ENCODE data around the gene ITGA2B. TPM values are rescaled to one million over a fixed set of nuclear protein-coding genes. Genes with fewer than 3 reads are reported as not detected.
A peak's percentile ranks its signal among the peaks of the same experiment; 100 is the strongest.

The ITGA2B gene
- total and polyA plus RNA-seq, 2 of the 13 experiments (the other 11 are each of a cell fraction or from before 2014, with no cell fraction given) = 0.38 to 1.1 TPM

DNA sequence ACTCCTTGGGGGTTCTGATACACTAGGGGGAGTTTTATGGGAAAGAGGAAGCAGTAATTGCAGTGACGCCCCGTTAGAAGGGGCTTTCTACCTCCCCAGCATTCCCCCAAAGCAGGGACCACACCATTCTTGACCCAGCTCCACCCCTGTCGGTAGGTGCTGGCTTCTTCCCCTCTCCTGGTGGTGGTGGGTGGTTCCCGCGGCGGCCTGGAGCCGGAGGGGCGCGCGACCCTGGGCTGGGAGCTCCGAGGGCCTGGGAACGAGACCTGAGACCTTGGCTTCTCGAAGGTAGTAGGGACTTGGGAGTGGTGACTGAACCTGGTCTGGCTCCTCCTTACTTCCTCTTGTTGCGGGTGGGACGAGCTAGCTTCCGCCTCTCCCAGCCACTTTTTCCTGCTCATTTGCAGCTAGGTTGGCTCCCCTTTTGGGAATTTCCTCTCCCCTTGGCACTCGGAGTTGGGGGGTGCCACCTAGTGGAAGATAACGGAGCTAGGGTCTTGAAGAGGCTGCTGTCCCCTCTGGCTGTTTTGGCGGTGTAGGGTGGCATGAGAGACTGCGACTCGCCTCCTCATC, 43.9 kb downstream of the ITGA2B start (continued):
- TF ChIP-seq RFX5 (IDR thresholded peaks at IDR 0.05; ENCODE audit: low read depth, low read length) (no peak), ZNF317 (CRISPR knock-in tag; IDR thresholded peaks at IDR 0.05) (no peak), TGIF2 (CRISPR knock-in tag; IDR thresholded peaks at IDR 0.05) (peak; percentile 55; the same call in 1 of the 2 replicates), KLF11 (CRISPR knock-in tag; IDR thresholded peaks at IDR 0.05) (no peak), GABPB1 (CRISPR knock-in tag; IDR thresholded peaks at IDR 0.05) (no peak), ZNF205 (CRISPR knock-in tag; IDR thresholded peaks at IDR 0.05) (no peak), ZMYM2 (CRISPR knock-in tag; IDR thresholded peaks at IDR 0.05) (no peak), MLXIP (CRISPR knock-in tag; IDR thresholded peaks at IDR 0.05; ENCODE audit: borderline replicate concordance) (no peak), ZNF784 (CRISPR knock-in tag; IDR thresholded peaks at IDR 0.05; ENCODE audit: borderline replicate concordance) (no peak), JARID2 (CRISPR knock-in tag; IDR thresholded peaks at IDR 0.05; ENCODE audit: insufficient replicate concordance) (no peak), ZNF281 (CRISPR knock-in tag; IDR thresholded peaks at IDR 0.05; ENCODE audit: borderline replicate concordance) (no peak), ZBTB38 (CRISPR knock-in tag; IDR thresholded peaks at IDR 0.05) (no peak), RBFOX2 (IDR thresholded peaks at IDR 0.05; ENCODE audit: low read depth, low read length) (peak; percentile 57), HMGXB4 (CRISPR knock-in tag; IDR thresholded peaks at IDR 0.05; ENCODE audit: borderline replicate concordance in 1 of 2, low read depth in 1 of 2) (peak; percentile 87 to 93), ZKSCAN8 (CRISPR knock-in tag; IDR thresholded peaks at IDR 0.05; ENCODE audit: borderline replicate concordance) (no peak; the same call in 1 of the 2 replicates), MTERF4 (CRISPR knock-in tag; IDR thresholded peaks at IDR 0.05) (peak; percentile 95)
- TF ChIP-seq, protein P1, sequence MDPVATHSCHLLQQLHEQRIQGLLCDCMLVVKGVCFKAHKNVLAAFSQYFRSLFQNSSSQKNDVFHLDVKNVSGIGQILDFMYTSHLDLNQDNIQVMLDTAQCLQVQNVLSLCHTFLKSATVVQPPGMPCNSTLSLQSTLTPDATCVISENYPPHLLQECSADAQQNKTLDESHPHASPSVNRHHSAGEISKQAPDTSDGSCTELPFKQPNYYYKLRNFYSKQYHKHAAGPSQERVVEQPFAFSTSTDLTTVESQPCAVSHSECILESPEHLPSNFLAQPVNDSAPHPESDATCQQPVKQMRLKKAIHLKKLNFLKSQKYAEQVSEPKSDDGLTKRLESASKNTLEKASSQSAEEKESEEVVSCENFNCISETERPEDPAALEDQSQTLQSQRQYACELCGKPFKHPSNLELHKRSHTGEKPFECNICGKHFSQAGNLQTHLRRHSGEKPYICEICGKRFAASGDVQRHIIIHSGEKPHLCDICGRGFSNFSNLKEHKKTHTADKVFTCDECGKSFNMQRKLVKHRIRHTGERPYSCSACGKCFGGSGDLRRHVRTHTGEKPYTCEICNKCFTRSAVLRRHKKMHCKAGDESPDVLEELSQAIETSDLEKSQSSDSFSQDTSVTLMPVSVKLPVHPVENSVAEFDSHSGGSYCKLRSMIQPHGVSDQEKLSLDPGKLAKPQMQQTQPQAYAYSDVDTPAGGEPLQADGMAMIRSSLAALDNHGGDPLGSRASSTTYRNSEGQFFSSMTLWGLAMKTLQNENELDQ (CRISPR knock-in tag; IDR thresholded peaks at IDR 0.05; ENCODE audit: borderline replicate concordance) = no peak
